ENCODE measurements around the gene WDR7. TPM values are rescaled to one million over a fixed set of nuclear protein-coding genes. Genes with fewer than 3 reads are reported as not detected.

The WDR7 gene
- polyA plus RNA-seq, 2 of the 4 experiments (the other 2 are of a cell fraction): 4.2 to 7.0 TPM

DNA sequence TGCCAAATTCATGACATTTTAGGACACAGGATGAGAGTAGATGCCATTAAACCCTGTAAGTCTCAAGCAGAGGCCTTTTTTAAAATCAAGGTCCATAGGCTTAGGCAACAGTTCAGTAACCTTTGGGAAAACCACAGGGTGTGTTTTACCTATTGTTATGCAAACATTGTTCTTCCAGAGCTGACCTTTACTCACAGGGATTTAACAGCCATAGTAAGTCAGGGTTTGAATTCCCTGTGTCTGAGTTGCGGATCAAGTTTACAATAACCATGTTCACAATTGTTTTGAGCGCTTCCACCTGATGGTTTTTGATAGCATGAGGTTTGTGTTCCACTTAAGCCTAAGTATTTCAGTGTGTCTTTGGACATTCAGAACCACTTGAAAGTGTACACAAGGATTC is 335.7 kb downstream of the WDR7 start:
- FAIRE-seq: no peak

DNA sequence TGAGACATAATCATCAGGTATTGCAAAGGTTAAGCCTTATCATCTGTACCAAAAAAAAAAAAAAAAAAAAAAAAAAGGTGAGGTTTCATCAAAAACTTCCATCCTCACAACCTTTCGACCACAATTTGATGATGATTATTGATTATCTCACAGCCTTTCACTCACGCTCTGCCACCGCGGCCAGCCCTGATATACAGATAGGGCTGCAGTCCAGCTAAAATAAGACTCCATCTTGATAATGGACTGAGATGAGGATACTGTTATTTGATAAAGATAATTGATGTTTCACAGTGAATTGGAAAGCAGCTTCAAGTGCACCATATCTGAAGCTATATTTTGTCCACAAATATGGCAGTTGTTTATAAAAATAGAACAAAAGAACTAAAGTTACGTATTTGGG is 336.1 kb downstream of the WDR7 start:
- Histone ChIP-seq H3K4me3 (no peak overlapping the region), H3K9me3 (no peaks in the 10 kb centered on the region), H3K4me2 (peak overlapping the region; percentile 54; the same call in 2 of the 3 replicates), H3K27ac (no peak overlapping the region), H3K4me1 (peaks cover 26% of the 10 kb centered on the region)
- DNase-seq (ENCODE audit: low read depth in 1 of 2, low spot score in 1 of 2) (no peak), FAIRE-seq (no peak), ATAC-seq (no peak)
- ChIA-PET POLR2A (no interaction called here), CTCF (interaction anchor here (0.9 kb wide), 1 partner anchor 118 kb away, joined by 3 read pairs; no protein-coding TSS in a partner anchor)
- TF ChIP-seq MAFK (IDR thresholded peaks at IDR 0.05; ENCODE audit: partially characterized antibody) (no peak), POLR2AphosphoS2 (conservative IDR thresholded peaks at IDR 0.05; ENCODE audit: low read length) (no peak), KDM5A (IDR thresholded peaks at IDR 0.05) (no peak), ZC3H11A (IDR thresholded peaks at IDR 0.05) (no peak), CBX8 (IDR thresholded peaks at IDR 0.05) (no peak), RARB (CRISPR knock-in tag; IDR thresholded peaks at IDR 0.05) (no peak), HOXB13 (CRISPR knock-in tag; IDR thresholded peaks at IDR 0.05; ENCODE audit: low read depth) (no peak)
- TF ChIP-seq, protein P1, sequence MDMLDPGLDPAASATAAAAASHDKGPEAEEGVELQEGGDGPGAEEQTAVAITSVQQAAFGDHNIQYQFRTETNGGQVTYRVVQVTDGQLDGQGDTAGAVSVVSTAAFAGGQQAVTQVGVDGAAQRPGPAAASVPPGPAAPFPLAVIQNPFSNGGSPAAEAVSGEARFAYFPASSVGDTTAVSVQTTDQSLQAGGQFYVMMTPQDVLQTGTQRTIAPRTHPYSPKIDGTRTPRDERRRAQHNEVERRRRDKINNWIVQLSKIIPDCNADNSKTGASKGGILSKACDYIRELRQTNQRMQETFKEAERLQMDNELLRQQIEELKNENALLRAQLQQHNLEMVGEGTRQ (IDR thresholded peaks at IDR 0.05): no peak
- TF ChIP-seq, protein P2, sequence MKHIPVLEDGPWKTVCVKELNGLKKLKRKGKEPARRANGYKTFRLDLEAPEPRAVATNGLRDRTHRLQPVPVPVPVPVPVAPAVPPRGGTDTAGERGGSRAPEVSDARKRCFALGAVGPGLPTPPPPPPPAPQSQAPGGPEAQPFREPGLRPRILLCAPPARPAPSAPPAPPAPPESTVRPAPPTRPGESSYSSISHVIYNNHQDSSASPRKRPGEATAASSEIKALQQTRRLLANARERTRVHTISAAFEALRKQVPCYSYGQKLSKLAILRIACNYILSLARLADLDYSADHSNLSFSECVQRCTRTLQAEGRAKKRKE (CRISPR knock-in tag; IDR thresholded peaks at IDR 0.05; ENCODE audit: low read depth): no peak
- TF ChIP-seq, protein P3, sequence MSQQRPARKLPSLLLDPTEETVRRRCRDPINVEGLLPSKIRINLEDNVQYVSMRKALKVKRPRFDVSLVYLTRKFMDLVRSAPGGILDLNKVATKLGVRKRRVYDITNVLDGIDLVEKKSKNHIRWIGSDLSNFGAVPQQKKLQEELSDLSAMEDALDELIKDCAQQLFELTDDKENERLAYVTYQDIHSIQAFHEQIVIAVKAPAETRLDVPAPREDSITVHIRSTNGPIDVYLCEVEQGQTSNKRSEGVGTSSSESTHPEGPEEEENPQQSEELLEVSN (IDR thresholded peaks at IDR 0.05; ENCODE audit: borderline replicate concordance, low read depth): no peak
- TF ChIP-seq, protein P4, sequence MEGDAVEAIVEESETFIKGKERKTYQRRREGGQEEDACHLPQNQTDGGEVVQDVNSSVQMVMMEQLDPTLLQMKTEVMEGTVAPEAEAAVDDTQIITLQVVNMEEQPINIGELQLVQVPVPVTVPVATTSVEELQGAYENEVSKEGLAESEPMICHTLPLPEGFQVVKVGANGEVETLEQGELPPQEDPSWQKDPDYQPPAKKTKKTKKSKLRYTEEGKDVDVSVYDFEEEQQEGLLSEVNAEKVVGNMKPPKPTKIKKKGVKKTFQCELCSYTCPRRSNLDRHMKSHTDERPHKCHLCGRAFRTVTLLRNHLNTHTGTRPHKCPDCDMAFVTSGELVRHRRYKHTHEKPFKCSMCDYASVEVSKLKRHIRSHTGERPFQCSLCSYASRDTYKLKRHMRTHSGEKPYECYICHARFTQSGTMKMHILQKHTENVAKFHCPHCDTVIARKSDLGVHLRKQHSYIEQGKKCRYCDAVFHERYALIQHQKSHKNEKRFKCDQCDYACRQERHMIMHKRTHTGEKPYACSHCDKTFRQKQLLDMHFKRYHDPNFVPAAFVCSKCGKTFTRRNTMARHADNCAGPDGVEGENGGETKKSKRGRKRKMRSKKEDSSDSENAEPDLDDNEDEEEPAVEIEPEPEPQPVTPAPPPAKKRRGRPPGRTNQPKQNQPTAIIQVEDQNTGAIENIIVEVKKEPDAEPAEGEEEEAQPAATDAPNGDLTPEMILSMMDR (IDR thresholded peaks at IDR 0.05): no peak
- WGBS (ENCODE audit: missing lambda C conversion rate): 87% methylated on average over 5 of the region's 5 CpGs

More for the DNA sequence above, 335.7 kb downstream of the WDR7 start:
- ATAC-seq (no peak), DNase-seq (ENCODE audit: low read depth in 1 of 2, low spot score in 1 of 2) (peak in 1 of 2 experiments; percentile 4)
- Histone ChIP-seq H3K4me2 (peak overlapping the region; percentile 54), H3K4me1 (peaks cover 26% of the 10 kb centered on the region), H3K4me3 (no peak overlapping the region), H3K9me3 (no peaks in the 10 kb centered on the region), H3K27ac (no peak overlapping the region)
- ChIA-PET POLR2A (no interaction called here), CTCF (interaction anchor here (0.9 kb wide), 1 partner anchor 118 kb away, joined by 3 read pairs; no protein-coding TSS in a partner anchor)
- no peak for TF ChIP-seq MAZ (IDR thresholded peaks at IDR 0.05; ENCODE audit: borderline replicate concordance, low read depth, low read length)
- no peak for TF ChIP-seq CHD2 (IDR thresholded peaks at IDR 0.05; ENCODE audit: low read length, partially characterized antibody)
- TF ChIP-seq TFCP2L1 (CRISPR knock-in tag; IDR thresholded peaks at IDR 0.05): no peak
- no peak for TF ChIP-seq RARB (CRISPR knock-in tag; IDR thresholded peaks at IDR 0.05)
- no peak for TF ChIP-seq RFX5 (IDR thresholded peaks at IDR 0.05)
- no peak for TF ChIP-seq TP53 (CRISPR knock-in tag; IDR thresholded peaks at IDR 0.05)
- TF ChIP-seq, protein P5, sequence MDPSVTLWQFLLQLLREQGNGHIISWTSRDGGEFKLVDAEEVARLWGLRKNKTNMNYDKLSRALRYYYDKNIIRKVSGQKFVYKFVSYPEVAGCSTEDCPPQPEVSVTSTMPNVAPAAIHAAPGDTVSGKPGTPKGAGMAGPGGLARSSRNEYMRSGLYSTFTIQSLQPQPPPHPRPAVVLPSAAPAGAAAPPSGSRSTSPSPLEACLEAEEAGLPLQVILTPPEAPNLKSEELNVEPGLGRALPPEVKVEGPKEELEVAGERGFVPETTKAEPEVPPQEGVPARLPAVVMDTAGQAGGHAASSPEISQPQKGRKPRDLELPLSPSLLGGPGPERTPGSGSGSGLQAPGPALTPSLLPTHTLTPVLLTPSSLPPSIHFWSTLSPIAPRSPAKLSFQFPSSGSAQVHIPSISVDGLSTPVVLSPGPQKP (IDR thresholded peaks at IDR 0.05; ENCODE audit: low read depth, low read length): no peak
- no peak for TF ChIP-seq ZSCAN20 (CRISPR knock-in tag; IDR thresholded peaks at IDR 0.05)
- no peak for TF ChIP-seq NR3C1 (IDR thresholded peaks at IDR 0.05)
- no peak for TF ChIP-seq ZFP36 (IDR thresholded peaks at IDR 0.05; ENCODE audit: borderline replicate concordance, partially characterized antibody)
- TF ChIP-seq KDM5A (IDR thresholded peaks at IDR 0.05): no peak
- TF ChIP-seq, protein P6, sequence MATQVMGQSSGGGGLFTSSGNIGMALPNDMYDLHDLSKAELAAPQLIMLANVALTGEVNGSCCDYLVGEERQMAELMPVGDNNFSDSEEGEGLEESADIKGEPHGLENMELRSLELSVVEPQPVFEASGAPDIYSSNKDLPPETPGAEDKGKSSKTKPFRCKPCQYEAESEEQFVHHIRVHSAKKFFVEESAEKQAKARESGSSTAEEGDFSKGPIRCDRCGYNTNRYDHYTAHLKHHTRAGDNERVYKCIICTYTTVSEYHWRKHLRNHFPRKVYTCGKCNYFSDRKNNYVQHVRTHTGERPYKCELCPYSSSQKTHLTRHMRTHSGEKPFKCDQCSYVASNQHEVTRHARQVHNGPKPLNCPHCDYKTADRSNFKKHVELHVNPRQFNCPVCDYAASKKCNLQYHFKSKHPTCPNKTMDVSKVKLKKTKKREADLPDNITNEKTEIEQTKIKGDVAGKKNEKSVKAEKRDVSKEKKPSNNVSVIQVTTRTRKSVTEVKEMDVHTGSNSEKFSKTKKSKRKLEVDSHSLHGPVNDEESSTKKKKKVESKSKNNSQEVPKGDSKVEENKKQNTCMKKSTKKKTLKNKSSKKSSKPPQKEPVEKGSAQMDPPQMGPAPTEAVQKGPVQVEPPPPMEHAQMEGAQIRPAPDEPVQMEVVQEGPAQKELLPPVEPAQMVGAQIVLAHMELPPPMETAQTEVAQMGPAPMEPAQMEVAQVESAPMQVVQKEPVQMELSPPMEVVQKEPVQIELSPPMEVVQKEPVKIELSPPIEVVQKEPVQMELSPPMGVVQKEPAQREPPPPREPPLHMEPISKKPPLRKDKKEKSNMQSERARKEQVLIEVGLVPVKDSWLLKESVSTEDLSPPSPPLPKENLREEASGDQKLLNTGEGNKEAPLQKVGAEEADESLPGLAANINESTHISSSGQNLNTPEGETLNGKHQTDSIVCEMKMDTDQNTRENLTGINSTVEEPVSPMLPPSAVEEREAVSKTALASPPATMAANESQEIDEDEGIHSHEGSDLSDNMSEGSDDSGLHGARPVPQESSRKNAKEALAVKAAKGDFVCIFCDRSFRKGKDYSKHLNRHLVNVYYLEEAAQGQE (IDR thresholded peaks at IDR 0.05): no peak
- no peak for TF ChIP-seq JUNB (IDR thresholded peaks at IDR 0.05)
- TF ChIP-seq, protein P7, sequence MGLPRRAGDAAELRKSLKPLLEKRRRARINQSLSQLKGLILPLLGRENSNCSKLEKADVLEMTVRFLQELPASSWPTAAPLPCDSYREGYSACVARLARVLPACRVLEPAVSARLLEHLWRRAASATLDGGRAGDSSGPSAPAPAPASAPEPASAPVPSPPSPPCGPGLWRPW (IDR thresholded peaks at IDR 0.05): no peak
- TF ChIP-seq FOSL2 (IDR thresholded peaks at IDR 0.05): no peak
- TF ChIP-seq FOSL2 (CRISPR knock-in tag; IDR thresholded peaks at IDR 0.05): no peak
- WGBS (ENCODE audit: missing lambda C conversion rate): 87% methylated on average over 2 of the region's 2 CpGs

Measured in A549 (cell line).